Adrenal gland (tissue), 12 donors: Measurements from ENCODE around the gene TFR2. TPM values are rescaled to one million over a fixed set of nuclear protein-coding genes. Genes with fewer than 3 reads are reported as not detected.

ENCODE experiments used
- DNase-seq, 7 donors: peaks; one replicate each; pipeline ENCODE4 v3.0.0-alpha.2; 2019 to 2020
- H3K27ac ChIP-seq, 5 donors: fragments of 200-600 bp; sonication (generic) in 4 of 5; 1 replicate in 3 of 5; 2 replicates in 2 of 5; pipeline versions ENCODE4 v1.5.1 to v1.8.0; 2016 to 2020; ENCODE audit warnings: mild to moderate bottlenecking in 1 of 5
- H3K27me3 ChIP-seq: fragments of 200-600 bp; 2 replicates; pipeline ENCODE4 v1.8.0; 2021
- H3K36me3 ChIP-seq, 2 donors: fragments of 200-600 bp; replicated peaks in 1 of 2; 1 replicate in 1 of 2; 2 replicates in 1 of 2; pipeline versions ENCODE4 v1.5.1 to v1.8.0; 2018 to 2022
- H3K4me1 ChIP-seq, 2 donors: fragments of 200-600 bp; replicated peaks in 1 of 2; 1 replicate in 1 of 2; 2 replicates in 1 of 2; pipeline versions ENCODE4 v1.5.1 to v1.8.0; 2018 to 2021
- H3K4me3 ChIP-seq, 4 donors: fragments of 200-600 bp; sonication (generic) in 3 of 4; one replicate each; pipeline ENCODE4 v1.5.1; 2016 to 2018
- H3K9me3 ChIP-seq, 3 donors: fragments of 200-600 bp; sonication (generic) in 1 of 3; replicated peaks in 1 of 3; 1 replicate in 2 of 3; 2 replicates in 1 of 3; pipeline versions ENCODE4 v1.5.1 to v1.8.0; 2016 to 2021
- POLR2A ChIP-seq, 2 donors: fragments of 450-650 bp; IDR thresholded peaks; one replicate each; pipeline ENCODE4 v1.6.1; 2017; ENCODE audit warnings: antibody characterized with exemption in 2 of 2, mild to moderate bottlenecking in 2 of 2, moderate library complexity in 1 of 2
- WGBS, 4 donors: extraction: QIAGEN DNeasy Blood & Tissue Kit in 2 of 4; methylation state at CpG; one replicate each; pipeline versions ENCODE4 v1.1.5 to v1.1.7; 2013 to 2017; 5-methylcytosine and 5-hydroxymethylcytosine counted together
- intact Hi-C, 2 donors: fragments of 100-400 bp; cut with DNase I; formaldehyde crosslinking; loops; one replicate each; pipeline versions ENCODE4 v1.14.1 to v1.15.0; 2022 to 2023
- polyA plus RNA-seq, 3 donors: library from polyadenylated mRNA; stranded (reverse); fragments of 200-250 nt in 2 of 3; fragments of 350-450 nt in 1 of 3; fragmentation: Illumina TruSeq in 1 of 3; extraction: RNeasy Lipid Tissue Mini Kit (QIAGEN cat#74804) in 1 of 3; gene quantifications; one replicate each; pipeline ENCODE4 v1.2.3, GENCODE V29; 2013 to 2014
- total RNA-seq, 9 donors: library from RNA; depleted of rRNA in 4 of 9; stranded (reverse); fragments of >200 nt in 4 of 9; fragments of 120-200 nt in 1 of 9; fragmentation: NEBNext Ultra II Directional in 1 of 9; extraction: Animal tissue kit (Norgen Biotek cat#: 25700) in 1 of 9; gene quantifications; one replicate each; pipeline versions ENCODE4 v1.1.0 to v1.2.4, GENCODE V29; 2013 to 2023
- TF ChIP-seq, protein P1 (sequence below), 6 experiments: fragments of 450-650 bp in 4 of 6; fragments of 200-600 bp in 2 of 6; sonication (generic) in 1 of 6; IDR thresholded peaks; 1 replicate in 5 of 6; 2 replicates in 1 of 6; pipeline versions ENCODE4 v1.5.1 to v1.8.0; 2016 to 2021; ENCODE audit warnings: antibody characterized with exemption in 6 of 6, mild to moderate bottlenecking in 2 of 6, moderate library complexity in 1 of 6
- donor health status: healthy with polysubstance abuse.
- donor health status: Bipolar disorder and iron deficiency.
- donor health status: DM: yes; HTN: yes; CAD: no.
- donor health status: DM: no; HTN: no; CAD: no.
- donor health status: DM: no; HTN: no; CAD: no.
- donor health status: DM: yes; HTN: yes; CAD: no.

TFR2 gene
- total and polyA plus RNA-seq, 12 donors: 0.24 to 6.7 (median 1.3) TPM

DNA sequence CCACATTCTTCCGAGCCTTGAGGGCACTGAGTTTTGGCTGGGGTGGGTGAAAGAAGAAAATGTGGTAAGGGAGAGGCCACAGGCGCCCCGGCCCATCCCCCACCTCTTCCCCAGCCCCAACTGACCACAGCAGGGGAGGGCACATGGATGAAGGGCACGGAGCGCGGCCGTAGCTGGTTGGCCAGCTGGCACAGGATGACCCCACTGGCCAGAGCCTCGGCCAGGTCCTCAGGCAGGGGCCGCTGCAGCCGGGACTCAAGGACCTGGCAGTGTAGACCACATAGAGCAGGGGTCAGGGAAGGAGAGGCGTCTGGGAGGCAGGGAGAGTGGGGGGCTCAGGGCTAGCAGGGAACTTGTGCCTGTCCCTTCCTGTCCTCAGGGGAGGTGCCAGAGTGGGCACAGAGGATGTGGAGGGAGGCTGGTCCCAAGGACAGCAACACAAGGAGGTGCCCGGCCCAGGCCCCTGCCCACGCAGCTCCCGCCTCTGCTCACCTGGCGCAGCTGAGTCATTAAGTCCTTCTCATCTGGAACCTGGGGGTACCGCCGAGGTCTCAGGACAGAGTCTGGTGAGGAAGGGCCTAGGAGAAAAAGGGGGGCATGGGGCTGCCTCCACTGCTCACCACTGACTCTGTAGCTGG, 65.5 kb downstream of the TFR2 start:
- Histone ChIP-seq H3K27ac (peak overlapping the region in 1 of 5 donors; percentile 29), H3K9me3 (no peaks in the 10 kb centered on the region), H3K4me3 (no peak overlapping the region), H3K27me3 (no peaks in the 10 kb centered on the region), H3K4me1 (no peaks in the 10 kb centered on the region), H3K36me3 (peaks cover 0 to 68% of the 10 kb centered on the region in 2 donors)
- WGBS, 4 donors: 64 to 75% (median 71%) methylated on average over 9 to 17 of the region's 17 CpGs
- TF ChIP-seq, protein P1, sequence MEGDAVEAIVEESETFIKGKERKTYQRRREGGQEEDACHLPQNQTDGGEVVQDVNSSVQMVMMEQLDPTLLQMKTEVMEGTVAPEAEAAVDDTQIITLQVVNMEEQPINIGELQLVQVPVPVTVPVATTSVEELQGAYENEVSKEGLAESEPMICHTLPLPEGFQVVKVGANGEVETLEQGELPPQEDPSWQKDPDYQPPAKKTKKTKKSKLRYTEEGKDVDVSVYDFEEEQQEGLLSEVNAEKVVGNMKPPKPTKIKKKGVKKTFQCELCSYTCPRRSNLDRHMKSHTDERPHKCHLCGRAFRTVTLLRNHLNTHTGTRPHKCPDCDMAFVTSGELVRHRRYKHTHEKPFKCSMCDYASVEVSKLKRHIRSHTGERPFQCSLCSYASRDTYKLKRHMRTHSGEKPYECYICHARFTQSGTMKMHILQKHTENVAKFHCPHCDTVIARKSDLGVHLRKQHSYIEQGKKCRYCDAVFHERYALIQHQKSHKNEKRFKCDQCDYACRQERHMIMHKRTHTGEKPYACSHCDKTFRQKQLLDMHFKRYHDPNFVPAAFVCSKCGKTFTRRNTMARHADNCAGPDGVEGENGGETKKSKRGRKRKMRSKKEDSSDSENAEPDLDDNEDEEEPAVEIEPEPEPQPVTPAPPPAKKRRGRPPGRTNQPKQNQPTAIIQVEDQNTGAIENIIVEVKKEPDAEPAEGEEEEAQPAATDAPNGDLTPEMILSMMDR (IDR thresholded peaks at IDR 0.05): no peak
- TF ChIP-seq POLR2A (IDR thresholded peaks at IDR 0.05): no peak
- intact Hi-C loops: no loop called here
- peak in 2 of 7 donors; percentile 44 to 55 for DNase-seq

DNA sequence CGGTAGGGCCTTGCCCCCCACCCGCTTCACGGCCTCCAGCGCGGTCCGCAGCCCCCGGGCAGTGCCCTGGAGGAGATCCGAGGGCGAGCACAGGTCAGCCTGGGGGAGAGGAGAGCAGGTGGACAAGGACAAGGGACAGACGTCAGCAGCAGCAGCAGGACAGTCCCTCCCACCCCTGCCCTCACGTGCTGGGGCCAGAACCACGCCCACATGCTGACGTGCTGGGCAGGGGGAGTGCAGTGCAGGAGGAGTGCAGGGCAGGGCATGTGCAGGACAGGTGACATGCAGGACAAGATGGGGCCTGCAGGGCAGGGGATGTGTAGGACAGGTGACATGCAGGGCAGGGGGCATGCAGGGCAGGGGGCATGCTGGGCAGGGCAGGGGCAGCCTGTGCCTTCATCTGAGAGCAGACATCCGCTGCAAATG, 66.1 kb downstream of the TFR2 start:
- Histone ChIP-seq H3K36me3 (peaks cover 0 to 62% of the 10 kb centered on the region in 2 donors), H3K27me3 (no peaks in the 10 kb centered on the region), H3K27ac (peak overlapping the region in 2 of 5 donors; percentile 32 to 38), H3K4me1 (peaks cover 3% of the 10 kb centered on the region in 2 donors), H3K9me3 (no peaks in the 10 kb centered on the region), H3K4me3 (no peak overlapping the region)
- TF ChIP-seq, protein P1 (IDR thresholded peaks at IDR 0.05): no peak
- no peak for TF ChIP-seq POLR2A (IDR thresholded peaks at IDR 0.05)
- peak in 6 of 7 donors; percentile 60 to 80 (median 70) for DNase-seq
- intact Hi-C loops: no loop called here
- 57 to 66% (median 63%) methylated on average over 9 to 14 of the region's 14 CpGs for WGBS, 4 donors

DNA sequence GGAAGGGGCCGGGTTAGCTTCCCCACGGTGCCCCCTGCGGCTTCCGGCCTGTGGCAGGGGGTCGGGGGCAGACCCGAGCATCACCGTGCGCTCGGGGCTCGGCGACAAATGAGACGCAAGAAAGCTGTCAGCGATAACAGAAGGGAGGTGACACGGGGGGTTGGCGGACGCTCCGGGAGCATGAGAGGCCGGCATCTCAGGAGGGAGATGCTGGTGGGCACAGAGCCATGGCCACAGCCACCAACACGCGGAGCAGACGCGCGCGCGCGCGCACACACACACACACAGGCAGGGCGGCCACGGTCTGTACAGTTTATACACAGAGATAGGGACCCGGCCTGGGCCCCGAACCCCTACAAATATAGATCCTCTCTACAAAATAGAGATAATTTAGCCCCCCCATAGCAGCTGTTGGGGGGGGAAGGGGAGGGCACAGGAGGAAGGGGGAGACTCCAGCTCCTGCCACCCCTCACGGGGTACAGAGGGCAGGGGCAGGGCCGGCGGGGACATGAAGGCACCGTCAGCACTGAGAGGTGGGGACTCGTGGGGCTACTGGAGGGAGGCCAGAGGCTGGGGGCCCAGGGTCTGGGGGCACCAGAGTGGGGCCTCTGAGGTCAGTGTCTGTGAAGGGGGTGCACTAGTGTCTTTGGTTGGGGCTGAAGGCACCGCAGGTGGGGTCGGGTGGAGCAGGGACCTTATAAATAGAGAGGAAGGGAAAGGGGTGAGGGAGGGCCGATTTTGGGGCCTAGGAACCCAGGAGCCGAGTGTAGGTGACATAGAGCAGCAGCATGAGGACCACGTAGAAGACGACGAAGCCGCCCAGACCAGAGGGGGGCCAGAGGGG, 66.8 kb downstream of the TFR2 start:
- Histone ChIP-seq H3K27me3 (no peaks in the 10 kb centered on the region), H3K9me3 (no peaks in the 10 kb centered on the region), H3K27ac (peak overlapping the region in 2 of 5 donors; percentile 32 to 38), H3K4me3 (no peak overlapping the region), H3K36me3 (peaks cover 0 to 57% of the 10 kb centered on the region in 2 donors), H3K4me1 (peaks cover 9 to 10% of the 10 kb centered on the region in 2 donors)
- intact Hi-C loops: loop anchor here in 1 of 2 donors (5.0 kb wide), 1 partner anchor 113 kb away; no protein-coding TSS in a partner anchor
- TF ChIP-seq, protein P1 (IDR thresholded peaks at IDR 0.05): no peak
- TF ChIP-seq POLR2A (IDR thresholded peaks at IDR 0.05): no peak
- peak in 2 of 7 donors; percentile 50 to 62 for DNase-seq
- WGBS, 4 donors: 91 to 95% (median 93%) methylated on average over 31 to 44 of the region's 44 CpGs
